Spleen (tissue), 7 donors: ENCODE results near the gene MEOX2.

Experiments
- POLR2A ChIP-seq, 3 donors: fragments of 450-650 bp; IDR thresholded peaks; one replicate each; pipeline ENCODE4 v1.5.1; 2017; ENCODE audit warnings: antibody characterized with exemption in 3 of 3, mild to moderate bottlenecking in 1 of 3
- POLR2AphosphoS5 ChIP-seq, 3 donors: sonication (generic); formaldehyde crosslinking; IDR thresholded peaks; one replicate each; pipeline ENCODE4 v1.5.1; 2017; ENCODE audit warnings: antibody characterized with exemption in 3 of 3
- TF ChIP-seq, protein P1 (sequence below), 11 experiments: fragments of 200-600 bp in 7 of 11; fragments of 450-650 bp in 4 of 11; sonication (generic) in 4 of 11; IDR thresholded peaks in 8 of 11; conservative IDR thresholded peaks in 3 of 11; 1 replicate in 7 of 11; 2 replicates in 4 of 11; pipeline versions ENCODE4 v1.4.0 to v1.8.0; 2016 to 2021; ENCODE audit warnings: antibody characterized with exemption in 11 of 11, inconsistent platforms in 4 of 11, mild to moderate bottlenecking in 1 of 11
- donor health status: DM: no; HTN: no; CAD: no; lungs with moderate emphysema.
- donor health status: DM: no; HTN: no; CAD: no.
- donor health status: DM: no; HTN: no; CAD: no.

DNA sequence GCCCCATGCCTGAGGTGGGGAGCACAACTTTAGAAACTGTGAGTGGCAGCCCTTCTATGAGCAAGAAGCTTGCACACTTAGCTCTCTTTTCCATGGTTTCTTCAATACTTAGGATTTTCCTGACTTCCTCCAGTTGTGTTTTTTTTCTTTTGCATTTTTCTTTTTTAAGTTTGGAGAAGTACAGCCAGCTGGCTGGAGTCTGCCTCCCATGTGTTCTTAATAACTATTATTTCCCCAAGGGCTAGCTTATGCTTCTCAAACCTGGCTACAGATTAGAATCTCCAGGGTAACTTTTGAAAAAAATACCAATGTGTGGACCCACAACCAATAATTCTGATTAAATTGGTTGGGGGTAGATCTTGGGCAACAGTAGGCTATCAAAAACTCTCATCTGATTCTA is 37.4 kb upstream of the MEOX2 start:
- TF ChIP-seq POLR2A (IDR thresholded peaks at IDR 0.05) (no peak), POLR2AphosphoS5 (IDR thresholded peaks at IDR 0.05) (no peak)
- TF ChIP-seq, protein P1, sequence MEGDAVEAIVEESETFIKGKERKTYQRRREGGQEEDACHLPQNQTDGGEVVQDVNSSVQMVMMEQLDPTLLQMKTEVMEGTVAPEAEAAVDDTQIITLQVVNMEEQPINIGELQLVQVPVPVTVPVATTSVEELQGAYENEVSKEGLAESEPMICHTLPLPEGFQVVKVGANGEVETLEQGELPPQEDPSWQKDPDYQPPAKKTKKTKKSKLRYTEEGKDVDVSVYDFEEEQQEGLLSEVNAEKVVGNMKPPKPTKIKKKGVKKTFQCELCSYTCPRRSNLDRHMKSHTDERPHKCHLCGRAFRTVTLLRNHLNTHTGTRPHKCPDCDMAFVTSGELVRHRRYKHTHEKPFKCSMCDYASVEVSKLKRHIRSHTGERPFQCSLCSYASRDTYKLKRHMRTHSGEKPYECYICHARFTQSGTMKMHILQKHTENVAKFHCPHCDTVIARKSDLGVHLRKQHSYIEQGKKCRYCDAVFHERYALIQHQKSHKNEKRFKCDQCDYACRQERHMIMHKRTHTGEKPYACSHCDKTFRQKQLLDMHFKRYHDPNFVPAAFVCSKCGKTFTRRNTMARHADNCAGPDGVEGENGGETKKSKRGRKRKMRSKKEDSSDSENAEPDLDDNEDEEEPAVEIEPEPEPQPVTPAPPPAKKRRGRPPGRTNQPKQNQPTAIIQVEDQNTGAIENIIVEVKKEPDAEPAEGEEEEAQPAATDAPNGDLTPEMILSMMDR (IDR thresholded peaks at IDR 0.05 in 8 of 11, conservative IDR thresholded peaks at IDR 0.05 in 3 of 11): no peak
